GM23338 (cell line): ENCODE data around the gene USP27X. TPM values are rescaled to one million over a fixed set of nuclear protein-coding genes. Genes with fewer than 3 reads are reported as not detected.

Experiments used
- ATAC-seq: fragments of 200-7000 bp; cut with Tn5 transposase; 3 replicates; pipeline ENCODE4 v1.9.1; 2020
- DNase-seq: peaks from one replicate; pipeline ENCODE4 v3.0.0-alpha.2; 2015; ENCODE audit warnings: low spot score
- H2AFZ ChIP-seq: fragments of 200-600 bp; sonication (generic); 2 replicates; pipeline ENCODE4 v1.8.0; 2016; ENCODE audit warnings: antibody characterized with exemption, mild to moderate bottlenecking, moderate library complexity
- H3F3A ChIP-seq: fragments of 200-600 bp; sonication (generic); replicated peaks from 2 replicates; pipeline ENCODE4 v1.8.0; 2017; ENCODE audit warnings: antibody characterized with exemption, mixed run types, low read depth
- H3K27ac ChIP-seq: fragments of 200-600 bp; sonication (generic); 2 replicates; pipeline ENCODE4 v1.6.1; 2016; ENCODE audit warnings: low read depth
- H3K27me3 ChIP-seq: fragments of 200-600 bp; sonication (generic); 2 replicates; pipeline ENCODE4 v1.8.0; 2016; ENCODE audit warnings: mild to moderate bottlenecking, mixed run types, moderate library complexity; ENCODE audit not compliant: insufficient read depth
- H3K36me3 ChIP-seq: fragments of 200-600 bp; sonication (generic); 2 replicates; pipeline ENCODE4 v1.8.0; 2016; ENCODE audit warnings: mild to moderate bottlenecking; ENCODE audit not compliant: insufficient read depth
- H3K4me1 ChIP-seq: fragments of 200-600 bp; sonication (generic); 2 replicates; pipeline ENCODE4 v1.8.0; 2016; ENCODE audit warnings: mild to moderate bottlenecking, moderate library complexity; ENCODE audit not compliant: insufficient read depth
- H3K4me2 ChIP-seq: fragments of 200-600 bp; sonication (generic); 2 replicates; pipeline ENCODE4 v1.7.1; 2017; ENCODE audit warnings: mixed run types
- H3K4me3 ChIP-seq: fragments of 200-600 bp; sonication (generic); 2 replicates; pipeline ENCODE4 v1.6.1; 2016; ENCODE audit warnings: mixed run types
- H3K79me2 ChIP-seq: fragments of 200-600 bp; sonication (generic); replicated peaks from 2 replicates; pipeline ENCODE4 v1.8.0; 2017; ENCODE audit warnings: mild to moderate bottlenecking; ENCODE audit not compliant: insufficient read depth
- H3K9me2 ChIP-seq: fragments of 200-600 bp; sonication (generic); 2 replicates; pipeline ENCODE4 v1.8.0; 2017; ENCODE audit not compliant: insufficient read depth
- H4K20me1 ChIP-seq: fragments of 200-600 bp; sonication (generic); replicated peaks from 2 replicates; pipeline ENCODE4 v1.8.0; 2017; ENCODE audit warnings: mild to moderate bottlenecking; ENCODE audit not compliant: insufficient read depth
- H3K27ac Mint-ChIP-seq: 2 replicates; pipeline ENCODE4 v1.8.0; 2020; ENCODE audit warnings: inconsistent platforms, mild to moderate bottlenecking, moderate library complexity, mixed read lengths
- H3K27me3 Mint-ChIP-seq: 3 replicates; pipeline ENCODE4 v1.8.0; 2022; ENCODE audit warnings: low read depth, mild to moderate bottlenecking, moderate library complexity, mixed read lengths, inconsistent platforms; ENCODE audit not compliant: insufficient read depth, poor library complexity
- H3K36me3 Mint-ChIP-seq: 3 replicates; pipeline ENCODE4 v1.8.0; 2021; ENCODE audit warnings: low read depth, mild to moderate bottlenecking, inconsistent platforms, moderate library complexity, mixed read lengths
- H3K4me1 Mint-ChIP-seq: 3 replicates; pipeline ENCODE4 v1.8.0; 2020; ENCODE audit warnings: mild to moderate bottlenecking, inconsistent platforms, mixed read lengths
- H3K4me3 Mint-ChIP-seq: 3 replicates; pipeline ENCODE4 v1.8.0; 2021; ENCODE audit warnings: moderate library complexity, mild to moderate bottlenecking, inconsistent platforms, mixed read lengths
- H3K9me3 Mint-ChIP-seq: 3 replicates; pipeline ENCODE4 v1.8.0; 2020; ENCODE audit warnings: moderate library complexity, mild to moderate bottlenecking, inconsistent platforms, mixed read lengths
- CREB1 ChIP-seq: fragments of 250-450 bp; sonication (Bioruptor Pico); IDR thresholded peaks from 2 replicates; pipeline ENCODE4 v1.5.0; 2020; ENCODE audit warnings: low read depth, mild to moderate bottlenecking, moderate library complexity
- CTCF ChIP-seq, 2 experiments: fragments of 200-600 bp in 1 of 2; sonication (generic) in 1 of 2; conservative IDR thresholded peaks; 2 replicates each; pipeline versions ENCODE4 v1.5.1 to v1.6.1; 2016 to 2017; ENCODE audit warnings: antibody characterized with exemption in 2 of 2, low read depth in 2 of 2, mild to moderate bottlenecking in 2 of 2, moderate library complexity in 1 of 2
- EZH2 ChIP-seq: fragments of 200-600 bp; sonication (generic); IDR thresholded peaks from one replicate; pipeline ENCODE4 v1.8.0; 2017; ENCODE audit warnings: antibody characterized with exemption, mild to moderate bottlenecking, low read depth; ENCODE audit not compliant: unreplicated experiment
- EZH2phosphoT487 ChIP-seq: fragments of 200-600 bp; sonication (generic); IDR thresholded peaks from one replicate; pipeline ENCODE4 v1.8.1; 2018; ENCODE audit warnings: antibody characterized with exemption; ENCODE audit not compliant: unreplicated experiment
- NANOG ChIP-seq: IDR thresholded peaks from 2 replicates; pipeline ENCODE4 v1.6.1; 2016; ENCODE audit warnings: antibody characterized with exemption, borderline replicate concordance
- REST ChIP-seq: IDR thresholded peaks from one replicate; pipeline ENCODE4 v1.6.1; 2018; ENCODE audit warnings: antibody characterized with exemption; ENCODE audit not compliant: unreplicated experiment
- STAT1 ChIP-seq: IDR thresholded peaks from one replicate; pipeline ENCODE4 v1.6.1; 2016; ENCODE audit warnings: antibody characterized with exemption; ENCODE audit not compliant: unreplicated experiment
- ZNF114 ChIP-seq: fragments of 250-450 bp; sonication (Bioruptor Pico); IDR thresholded peaks from 2 replicates; pipeline ENCODE4 v1.5.0; 2020; ENCODE audit warnings: mild to moderate bottlenecking, moderate library complexity
- ZNF331 ChIP-seq: fragments of 250-450 bp; sonication (Bioruptor Pico); IDR thresholded peaks from 2 replicates; pipeline ENCODE4 v1.5.0; 2020; ENCODE audit warnings: low read depth, mild to moderate bottlenecking, moderate library complexity
- polyA plus RNA-seq: library from polyadenylated mRNA; unstranded; fragments of >200 nt; fragmentation: Nextera tagmentation; extraction: Ambion mirVana; gene quantifications from 2 replicates; pipeline ENCODE4 v1.2.1, GENCODE V29; 2016
- total RNA-seq: library from RNA; depleted of rRNA; stranded (reverse); fragments of >200 nt; shearing (Covaris generic); gene quantifications from 2 replicates; pipeline ENCODE4 v1.2.3, GENCODE V29; 2014
- TF ChIP-seq, protein P1 (sequence below): IDR thresholded peaks from 2 replicates; pipeline ENCODE4 v1.6.1; 2016; ENCODE audit warnings: antibody characterized with exemption

Gene USP27X
- total and polyA plus RNA-seq, 2 experiments from 2014 or later: 1.1 to 5.0 TPM

DNA sequence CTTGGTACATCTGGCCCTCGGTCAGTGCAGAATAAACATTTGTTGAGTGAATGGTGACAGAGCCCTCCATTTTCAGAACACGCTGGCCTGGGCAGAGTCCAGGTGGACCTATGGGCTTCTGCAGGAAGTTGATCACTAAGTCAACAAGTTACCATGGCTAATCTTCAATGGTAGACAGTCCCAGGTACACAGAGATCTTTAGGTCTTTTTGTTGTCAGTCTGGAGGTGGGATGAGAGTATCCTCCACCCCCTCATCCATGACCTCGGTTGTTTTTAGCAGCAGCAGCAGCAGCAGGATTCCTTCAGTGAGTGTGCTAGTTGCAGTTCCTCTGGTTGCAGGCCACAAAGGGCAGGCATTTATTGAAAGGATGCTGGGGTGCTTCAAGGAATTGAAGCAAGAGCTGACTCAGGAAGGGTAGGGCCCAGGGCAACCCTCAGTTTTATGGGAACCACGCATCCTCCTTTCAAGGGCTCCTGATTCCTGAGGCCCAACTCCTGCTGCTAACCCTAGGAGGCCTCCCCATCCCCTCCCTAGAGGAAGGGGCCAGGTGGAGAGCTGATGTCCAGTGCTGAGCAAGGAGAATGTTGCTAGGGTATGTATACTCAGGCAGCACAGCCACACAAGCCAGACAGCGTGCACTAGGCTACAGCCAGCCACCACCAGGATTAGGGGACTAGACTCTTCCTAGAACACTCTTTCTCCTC lies 1.7 kb upstream of the USP27X start:
- Histone ChIP-seq H3F3A (no peaks in the 10 kb centered on the region), H3K79me2 (no peaks in the 10 kb centered on the region), H3K4me3 (no peak overlapping the region), H2AFZ (no peak overlapping the region), H3K4me2 (no peak overlapping the region), H3K27ac (no peak overlapping the region), H3K36me3 (no peaks in the 10 kb centered on the region), H3K9me2 (no peaks in the 10 kb centered on the region), H3K4me1 (no peaks in the 10 kb centered on the region; the same call in 1 of the 2 replicates), H3K27me3 (0 out of 2 replicates have a peak, but pooled peaks cover 2% of the 10 kb centered on the region), H4K20me1 (no peaks in the 10 kb centered on the region)
- DNase-seq (no peak), ATAC-seq (no peak)
- no peak for TF ChIP-seq ZNF331 (CRISPR knock-in tag)
- no peak for TF ChIP-seq REST
- no peak for TF ChIP-seq ZNF114 (CRISPR knock-in tag)
- TF ChIP-seq CTCF (conservative IDR thresholded peaks at IDR 0.05; ENCODE audit: low read depth in 2 of 2): no peak
- no peak for TF ChIP-seq EZH2phosphoT487
- H3K27ac Mint-ChIP-seq: no peak overlapping the region
- H3K27me3 Mint-ChIP-seq: peaks cover 2% of the 10 kb centered on the region
- H3K4me1 Mint-ChIP-seq: peaks cover 10% of the 10 kb centered on the region; the same call in 2 of the 3 replicates
- peaks cover 4% of the 10 kb centered on the region; the same call in 1 of the 3 replicates for H3K36me3 Mint-ChIP-seq
- no peak overlapping the region for H3K4me3 Mint-ChIP-seq
- no peaks in the 10 kb centered on the region for H3K9me3 Mint-ChIP-seq

GRCh38 chrX:49878128-49878833 lies 1.0 kb upstream of the USP27X start:
- Histone ChIP-seq H3K27me3 (0 out of 2 replicates have a peak, but pooled peaks cover 2% of the 10 kb centered on the region), H2AFZ (peak overlapping the region; percentile 96; the same call in 1 of the 2 replicates), H3K4me2 (peak overlapping the region; percentile 78), H3K79me2 (no peaks in the 10 kb centered on the region), H3K36me3 (no peaks in the 10 kb centered on the region), H3K27ac (no peak overlapping the region), H4K20me1 (no peaks in the 10 kb centered on the region), H3K4me1 (no peaks in the 10 kb centered on the region; the same call in 1 of the 2 replicates), H3F3A (no peaks in the 10 kb centered on the region), H3K9me2 (no peaks in the 10 kb centered on the region), H3K4me3 (peak overlapping the region; percentile 71)
- peaks cover 4% of the 10 kb centered on the region; the same call in 1 of the 3 replicates for H3K36me3 Mint-ChIP-seq
- DNase-seq: no peak
- no peak overlapping the region for H3K27ac Mint-ChIP-seq
- no peaks in the 10 kb centered on the region for H3K9me3 Mint-ChIP-seq
- H3K27me3 Mint-ChIP-seq: peaks cover 2% of the 10 kb centered on the region
- peak; percentile 7 for ATAC-seq
- H3K4me3 Mint-ChIP-seq: peak overlapping the region; percentile 81
- H3K4me1 Mint-ChIP-seq: peaks cover 10% of the 10 kb centered on the region; the same call in 2 of the 3 replicates
- TF ChIP-seq NANOG (no peak), EZH2phosphoT487 (no peak), ZNF114 (CRISPR knock-in tag) (no peak), CTCF (conservative IDR thresholded peaks at IDR 0.05; ENCODE audit: low read depth in 2 of 2) (no peak), CREB1 (CRISPR knock-in tag) (no peak), EZH2 (no peak), STAT1 (no peak)
- TF ChIP-seq, protein P1, sequence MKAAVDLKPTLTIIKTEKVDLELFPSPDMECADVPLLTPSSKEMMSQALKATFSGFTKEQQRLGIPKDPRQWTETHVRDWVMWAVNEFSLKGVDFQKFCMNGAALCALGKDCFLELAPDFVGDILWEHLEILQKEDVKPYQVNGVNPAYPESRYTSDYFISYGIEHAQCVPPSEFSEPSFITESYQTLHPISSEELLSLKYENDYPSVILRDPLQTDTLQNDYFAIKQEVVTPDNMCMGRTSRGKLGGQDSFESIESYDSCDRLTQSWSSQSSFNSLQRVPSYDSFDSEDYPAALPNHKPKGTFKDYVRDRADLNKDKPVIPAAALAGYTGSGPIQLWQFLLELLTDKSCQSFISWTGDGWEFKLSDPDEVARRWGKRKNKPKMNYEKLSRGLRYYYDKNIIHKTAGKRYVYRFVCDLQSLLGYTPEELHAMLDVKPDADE: no peak
